DOHH2 (cell line): ENCODE measurements around the gene SFTPB.

Source experiments
- H3F3A ChIP-seq: fragments of 200-600 bp; sonication (generic), shearing (Covaris generic); 2 replicates; pipeline ENCODE4 v1.6.0; 2016; ENCODE audit warnings: antibody characterized with exemption, mild to moderate bottlenecking; ENCODE audit not compliant: control insufficient read depth, insufficient read depth
- H3K27ac ChIP-seq: fragments of 200-600 bp; sonication (generic); 2 replicates; pipeline ENCODE4 v1.5.1; 2014; ENCODE audit warnings: low read depth, mild to moderate bottlenecking, low read length, moderate library complexity
- H3K27me3 ChIP-seq: fragments of 200-600 bp; sonication (generic); 2 replicates; pipeline ENCODE4 v1.6.1; 2014; ENCODE audit warnings: mild to moderate bottlenecking, low read length, mixed read lengths; ENCODE audit not compliant: control insufficient read depth
- H3K36me3 ChIP-seq: fragments of 200-600 bp; sonication (generic); 2 replicates; pipeline ENCODE4 v1.6.1; 2014; ENCODE audit warnings: mild to moderate bottlenecking, low read length, moderate library complexity, mixed read lengths; ENCODE audit not compliant: control insufficient read depth
- H3K4me1 ChIP-seq: fragments of 200-600 bp; sonication (generic); 2 replicates; pipeline ENCODE4 v1.6.1; 2014; ENCODE audit warnings: mild to moderate bottlenecking, low read length, mixed read lengths; ENCODE audit not compliant: control insufficient read depth
- H3K4me2 ChIP-seq: fragments of 200-600 bp; sonication (generic); 2 replicates; pipeline ENCODE4 v1.6.0; 2014; ENCODE audit warnings: mild to moderate bottlenecking, low read length, moderate library complexity
- H3K4me3 ChIP-seq: fragments of 200-600 bp; sonication (generic); 2 replicates; pipeline ENCODE4 v1.5.1; 2014; ENCODE audit warnings: mild to moderate bottlenecking, low read length, mixed read lengths
- H3K79me2 ChIP-seq: fragments of 200-600 bp; sonication (generic); 2 replicates; pipeline ENCODE4 v1.6.1; 2014; ENCODE audit warnings: mild to moderate bottlenecking, low read length, mixed read lengths; ENCODE audit not compliant: control insufficient read depth
- H3K9me2 ChIP-seq: fragments of 200-600 bp; sonication (generic); replicated peaks from 2 replicates; pipeline ENCODE4 v1.6.1; 2014; ENCODE audit warnings: mild to moderate bottlenecking, low read length, mixed read lengths; ENCODE audit not compliant: control insufficient read depth
- H3K9me3 ChIP-seq: fragments of 200-600 bp; sonication (generic); 2 replicates; pipeline ENCODE4 v1.6.1; 2014; ENCODE audit warnings: antibody characterized with exemption, low read length, mixed read lengths; ENCODE audit not compliant: control insufficient read depth, insufficient read depth
- H4K20me1 ChIP-seq: fragments of 200-600 bp; sonication (generic); 2 replicates; pipeline ENCODE4 v1.6.0; 2014; ENCODE audit warnings: low read depth, mild to moderate bottlenecking, antibody characterized with exemption, low read length, moderate library complexity; ENCODE audit not compliant: control insufficient read depth, insufficient read depth
- CTCF ChIP-seq: fragments of 200-600 bp; sonication (generic); IDR thresholded peaks from one replicate; pipeline ENCODE4 v1.5.1; 2014; ENCODE audit warnings: antibody characterized with exemption, mild to moderate bottlenecking, low read depth, low read length; ENCODE audit not compliant: poor library complexity, severe bottlenecking
- EZH2phosphoT487 ChIP-seq: fragments of 200-600 bp; sonication (generic); IDR thresholded peaks from 2 replicates; pipeline ENCODE4 v1.6.1; 2017; ENCODE audit warnings: borderline replicate concordance, mild to moderate bottlenecking, antibody characterized with exemption, low read length, moderate library complexity, mixed read lengths

The SFTPB gene

DNA sequence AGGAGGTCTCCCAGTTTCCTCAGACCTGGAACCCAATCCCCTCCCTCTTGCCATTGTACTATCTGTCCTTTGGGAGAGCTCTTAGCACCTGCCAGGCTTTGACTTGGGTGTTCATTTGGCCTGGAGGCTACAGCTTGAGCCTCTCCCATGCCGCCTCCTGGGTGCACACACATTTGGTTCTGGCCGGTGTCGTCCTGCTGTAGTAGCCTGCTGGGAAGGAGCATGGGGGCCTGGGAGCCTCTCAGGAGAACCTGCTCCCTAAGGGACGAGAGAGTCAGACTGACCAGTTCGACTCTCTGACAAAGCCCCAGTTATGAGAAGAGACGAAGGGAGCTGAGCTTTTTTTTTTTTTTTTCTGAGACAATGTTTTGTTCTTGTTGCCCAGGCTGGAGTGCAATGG lies 7.4 kb upstream of the SFTPB start:
- Histone ChIP-seq H3K79me2 (no peaks in the 10 kb centered on the region), H4K20me1 (no peaks in the 10 kb centered on the region), H3K4me2 (no peak overlapping the region), H3K4me1 (no peaks in the 10 kb centered on the region), H3K27me3 (peaks cover 2% of the 10 kb centered on the region; the same call in 1 of the 2 replicates), H3K9me3 (no peaks in the 10 kb centered on the region), H3K36me3 (no peaks in the 10 kb centered on the region), H3K4me3 (no peak overlapping the region), H3K27ac (no peak overlapping the region), H3F3A (no peaks in the 10 kb centered on the region), H3K9me2 (no peaks in the 10 kb centered on the region)
- TF ChIP-seq CTCF, result no peak
- TF ChIP-seq EZH2phosphoT487, result no peak

GRCh38 chr2:85674417-85674816 lies 6.4 kb upstream of the SFTPB start:
- Histone ChIP-seq H3K4me1 (no peaks in the 10 kb centered on the region), H3K36me3 (no peaks in the 10 kb centered on the region), H3F3A (no peaks in the 10 kb centered on the region), H3K27ac (no peak overlapping the region), H3K9me3 (no peaks in the 10 kb centered on the region), H3K9me2 (no peaks in the 10 kb centered on the region), H3K79me2 (no peaks in the 10 kb centered on the region), H3K4me2 (no peak overlapping the region), H3K27me3 (peaks cover 2% of the 10 kb centered on the region; the same call in 1 of the 2 replicates), H3K4me3 (no peak overlapping the region), H4K20me1 (no peaks in the 10 kb centered on the region)
- TF ChIP-seq EZH2phosphoT487 (no peak), CTCF (no peak)

DNA sequence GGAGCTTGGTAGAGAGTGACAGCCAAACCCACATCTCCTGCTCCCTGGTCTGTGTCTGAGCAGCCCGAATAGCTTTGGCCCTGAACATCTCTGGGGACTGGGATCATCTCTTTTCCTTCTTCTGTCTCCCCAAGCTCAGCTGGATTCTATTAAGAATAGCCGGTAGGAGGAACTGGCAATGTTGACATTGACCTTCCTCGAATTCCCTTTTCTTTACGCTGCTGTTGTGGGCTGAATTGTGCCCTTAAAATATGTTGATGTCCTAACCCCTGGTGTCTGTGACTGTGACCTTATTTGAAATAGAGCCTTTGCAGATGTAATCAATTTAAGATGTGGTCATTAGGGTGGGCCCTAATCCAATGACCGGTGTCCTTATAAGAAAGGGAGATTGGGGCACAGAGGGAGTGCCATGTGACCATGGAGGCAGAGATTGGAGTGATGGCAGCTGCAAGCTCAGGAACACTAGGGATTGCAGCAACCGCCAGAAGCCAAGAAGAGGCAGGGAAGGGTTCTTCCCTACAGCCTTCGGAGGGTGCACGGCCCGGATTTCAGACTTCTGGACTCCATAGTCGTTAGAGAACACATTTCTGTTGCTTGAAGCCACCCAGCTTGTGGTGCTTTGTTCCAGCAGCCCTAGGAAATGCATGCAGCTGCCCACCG lies 5.8 kb upstream of the SFTPB start:
- H3K36me3 ChIP-seq, result no peaks in the 10 kb centered on the region
- TF ChIP-seq EZH2phosphoT487 (no peak), CTCF (no peak)
- no peak overlapping the region for H3K27ac ChIP-seq
- no peaks in the 10 kb centered on the region for H4K20me1 ChIP-seq
- H3K79me2 ChIP-seq, result no peaks in the 10 kb centered on the region
- H3F3A ChIP-seq, result no peaks in the 10 kb centered on the region
- no peaks in the 10 kb centered on the region for H3K9me2 ChIP-seq
- H3K9me3 ChIP-seq, result no peaks in the 10 kb centered on the region
- H3K4me2 ChIP-seq, result no peak overlapping the region
- H3K4me1 ChIP-seq, result no peaks in the 10 kb centered on the region
- H3K4me3 ChIP-seq, result no peak overlapping the region
- peaks cover 2% of the 10 kb centered on the region; the same call in 1 of the 2 replicates for H3K27me3 ChIP-seq
